A204.1 (cell line): ENCODE results near the gene FUT7.

Source experiments
- FAIRE-seq: peaks from 2 replicates; lab custom pipeline; 2012; peaks lifted over from hg19 to GRCh38; lab: Jason Lieb, UNC

The FUT7 gene

GRCh38 chr9:137031904-137032640 is at the start of gene FUT7:
Gene FUT7, minus strand, starts transcription at chr9:137032088. Its CDS starts 97 bp downstream, at chr9:137031991.
- no peak for FAIRE-seq

GRCh38 chr9:137080260-137081122 is 48.6 kb upstream of the FUT7 start:
- no peak for FAIRE-seq

- FAIRE-seq: no peak
Measured at GRCh38 chr9:137079401-137079787, 47.5 kb upstream of the FUT7 start.

GRCh38 chr9:137078701-137079400 is 47.0 kb upstream of the FUT7 start:
- FAIRE-seq: no peak

GRCh38 chr9:137077758-137078693 is 46.1 kb upstream of the FUT7 start:
- FAIRE-seq: no peak

GRCh38 chr9:137077010-137077747 is 45.3 kb upstream of the FUT7 start, which contains the start of gene UAP1L1:
Gene UAP1L1, plus strand, starts transcription at chr9:137077517. Its CDS starts 16 bp downstream, at chr9:137077533.
- FAIRE-seq: no peak

GRCh38 chr9:137076636-137077009 is 44.7 kb upstream of the FUT7 start:
- no peak for FAIRE-seq

GRCh38 chr9:137075275-137075775 is 43.4 kb upstream of the FUT7 start:
- FAIRE-seq: no peak

GRCh38 chr9:137074657-137075274 is 42.9 kb upstream of the FUT7 start:
- no peak for FAIRE-seq

- FAIRE-seq: no peak
Measured at GRCh38 chr9:137073992-137074399, 42.1 kb upstream of the FUT7 start.

- no peak for FAIRE-seq
Measured at GRCh38 chr9:137071282-137071681, 39.4 kb upstream of the FUT7 start.

- FAIRE-seq: no peak
Measured at GRCh38 chr9:137070906-137071275, 39.0 kb upstream of the FUT7 start.

- FAIRE-seq: peak; percentile 86
Measured at GRCh38 chr9:137070201-137070905, 38.5 kb upstream of the FUT7 start, which contains the start of gene SAPCD2. Gene SAPCD2, minus strand, starts transcription at chr9:137070557. Its CDS starts 97 bp downstream, at chr9:137070460.

- no peak for FAIRE-seq
Measured at GRCh38 chr9:137069508-137070091, 37.7 kb upstream of the FUT7 start.

- FAIRE-seq: no peak
Measured at GRCh38 chr9:137068539-137069507, 36.9 kb upstream of the FUT7 start.

GRCh38 chr9:137067860-137068538 is 36.1 kb upstream of the FUT7 start:
- no peak for FAIRE-seq
